Activated T-cell treated with anti-CD3 and anti-CD28 coated beads for 24 hours (primary cell): ENCODE measurements around the gene ACTR1A.
"Not testable (repeated sequence)": the region's sequence is repeated elsewhere in the genome, so short reads cannot be mapped to it uniquely, and the experiment has no call there.

ENCODE experiments used
- DNase-seq: peaks from one replicate; pipeline ENCODE4 v3.0.0-alpha.2; 2020; ENCODE audit warnings: low read depth

ACTR1A gene

DNA sequence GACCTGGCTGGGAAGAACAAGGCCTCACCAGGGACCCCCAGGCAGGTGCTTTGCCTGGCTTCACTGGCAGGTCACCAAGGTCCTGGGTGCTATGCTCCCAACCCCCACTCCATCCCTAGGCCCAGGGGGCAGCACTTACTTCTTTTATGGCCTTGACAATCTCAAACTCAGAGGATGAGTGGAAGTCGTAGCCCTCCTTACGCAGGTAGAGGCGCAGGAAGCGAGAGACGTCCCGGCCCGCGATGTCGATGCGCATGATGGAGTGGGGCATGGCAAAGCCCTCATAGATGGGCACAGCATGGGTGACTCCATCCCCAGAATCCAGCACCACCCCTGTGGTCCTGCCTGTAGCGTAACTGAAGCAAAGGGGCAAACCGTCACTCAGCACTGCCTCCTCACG, 18.5 kb downstream of the ACTR1A start:
- no peak for DNase-seq

DNA sequence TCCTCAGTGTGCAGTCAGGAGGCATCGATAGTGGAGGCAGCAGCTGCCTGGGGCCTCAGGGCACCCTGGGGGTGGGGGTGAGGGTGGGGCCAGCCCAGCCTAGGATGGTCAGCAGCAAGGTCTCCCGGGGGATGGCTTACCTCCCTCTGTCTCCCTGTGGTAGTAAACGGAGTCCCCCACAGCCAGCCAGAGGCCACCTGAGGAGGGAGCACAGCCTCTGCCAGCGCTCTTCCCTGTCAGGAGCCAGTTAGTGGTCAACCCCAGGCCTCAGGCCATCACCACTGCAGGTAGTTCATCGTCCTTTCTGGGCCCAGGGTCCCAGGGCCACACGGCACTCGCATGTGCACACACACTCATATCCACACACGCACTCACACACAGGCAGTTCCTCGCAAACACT, 22.1 kb downstream of the ACTR1A start:
- no peak for DNase-seq

DNA sequence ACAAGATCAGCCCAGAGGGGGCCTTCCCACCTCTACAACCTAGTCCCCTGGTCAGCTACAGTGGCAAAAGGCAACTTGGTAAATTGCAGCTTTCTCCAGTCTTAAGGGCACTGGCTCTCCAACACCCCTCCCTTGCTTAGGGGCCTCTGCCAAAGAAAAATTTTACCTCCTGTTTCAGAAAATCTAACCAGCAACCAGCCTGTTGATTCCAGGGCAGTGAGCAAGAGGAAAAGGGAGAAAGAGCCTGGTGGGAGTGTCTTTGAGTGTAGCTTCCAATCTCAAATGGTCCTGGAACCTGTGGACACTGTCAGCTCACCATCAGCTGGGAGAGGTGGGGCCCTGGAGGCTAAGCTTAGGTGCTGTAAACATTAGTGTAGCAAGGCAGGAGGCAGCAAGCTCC, 22.9 kb downstream of the ACTR1A start:
- DNase-seq = no peak

DNA sequence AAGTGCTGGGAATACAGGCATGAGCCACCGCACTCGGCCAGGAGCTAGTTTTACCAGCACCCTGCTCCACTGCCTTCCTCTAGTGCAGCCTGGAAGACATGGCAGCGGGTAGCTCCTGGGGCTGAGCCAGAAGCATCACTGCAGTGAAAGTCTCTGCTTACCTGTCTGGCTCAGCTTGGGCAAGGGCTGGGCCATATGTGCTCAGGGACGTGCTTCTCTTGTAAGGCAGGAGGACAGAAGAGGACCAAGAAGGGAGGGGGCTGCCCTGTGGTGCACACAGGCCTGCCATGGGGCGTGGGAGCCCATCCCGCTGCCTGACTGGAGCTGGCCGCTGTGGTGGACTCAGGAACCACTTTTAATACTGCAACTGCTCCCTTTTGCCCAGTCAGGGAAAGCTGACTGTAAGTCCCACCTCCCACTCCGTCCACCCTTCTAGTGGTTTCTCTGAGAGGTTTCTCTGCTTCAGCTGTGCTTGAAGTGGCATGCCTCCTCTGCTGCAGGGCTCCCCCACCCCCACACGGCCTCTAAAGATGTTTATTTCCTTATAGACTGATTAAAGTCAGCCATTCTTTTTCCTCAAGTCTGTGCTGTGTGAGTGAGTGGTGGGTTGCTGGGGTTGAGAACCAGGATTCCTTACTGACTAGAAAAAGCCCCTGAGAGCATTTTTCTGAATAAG, 25.9 kb downstream of the ACTR1A start:
- no peak for DNase-seq

DNA sequence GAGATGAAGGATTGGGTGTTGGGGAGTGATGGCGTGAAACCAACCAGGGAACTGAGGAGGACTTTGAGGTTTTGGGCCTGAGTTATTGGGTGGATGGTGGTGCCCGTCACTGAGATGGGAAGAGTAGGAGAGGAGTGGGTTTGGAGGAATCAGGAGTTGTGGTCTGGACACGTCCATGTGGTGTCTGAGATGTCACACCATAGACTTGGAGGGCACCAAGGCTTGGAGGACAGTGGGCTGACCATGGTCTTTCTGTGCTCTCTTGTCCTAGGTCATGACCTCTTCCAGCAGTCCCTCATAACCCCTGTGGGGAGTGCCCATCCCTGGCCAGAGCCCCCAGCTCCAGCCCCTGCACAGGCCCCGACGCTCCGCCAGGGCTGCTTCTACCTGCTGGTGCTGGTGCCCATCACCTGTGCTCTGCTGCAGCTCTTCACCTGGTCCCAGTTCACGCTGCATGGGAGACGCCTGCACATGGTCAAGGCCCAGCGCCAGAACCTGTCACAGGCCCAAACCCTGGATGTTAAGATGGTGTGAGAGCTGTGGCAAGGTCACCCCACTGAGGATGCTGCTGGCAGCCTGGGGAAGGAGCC, 27.0 kb downstream of the ACTR1A start:
- DNase-seq = no peak

DNA sequence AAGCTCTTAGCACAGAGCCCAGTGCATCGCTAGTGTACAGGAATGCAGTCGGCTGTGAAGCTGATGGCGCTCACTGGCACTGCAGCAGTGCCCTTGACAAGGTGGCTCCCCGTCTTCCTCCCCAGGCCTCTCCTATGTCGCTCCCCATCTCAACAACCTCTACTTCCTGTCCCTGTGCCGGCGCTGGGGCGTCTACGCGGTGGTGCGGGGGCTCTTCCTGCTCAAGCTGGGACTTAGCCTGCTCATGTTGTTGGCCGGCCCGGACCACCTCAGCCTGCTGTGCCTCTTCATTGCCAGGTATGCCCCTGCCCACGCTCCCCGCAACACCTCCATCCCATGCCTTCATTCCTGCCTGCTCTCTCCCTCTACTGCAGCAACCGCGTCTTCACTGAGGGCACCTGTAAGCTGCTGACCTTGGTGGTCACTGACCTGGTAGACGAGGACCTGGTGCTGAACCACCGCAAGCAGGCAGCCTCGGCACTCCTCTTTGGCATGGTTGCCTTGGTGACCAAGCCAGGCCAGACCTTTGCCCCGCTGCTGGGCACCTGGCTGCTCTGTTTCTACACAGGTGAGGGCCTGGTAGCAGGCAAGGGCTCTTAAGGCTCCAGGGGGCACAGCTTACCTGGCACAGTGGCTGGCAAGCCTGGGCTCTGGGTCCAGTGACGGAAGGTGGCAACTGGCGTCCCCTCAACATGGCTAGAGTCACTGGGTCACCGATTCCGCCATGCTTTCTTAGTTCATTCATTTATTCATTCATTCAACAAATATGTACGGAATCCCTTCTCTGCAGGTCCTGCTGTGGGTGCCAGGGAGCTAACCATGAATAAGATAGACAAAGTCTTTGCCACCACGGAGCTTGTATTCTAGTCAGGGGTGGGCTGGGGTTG, 28.8 kb downstream of the ACTR1A start:
- DNase-seq = no peak

DNA sequence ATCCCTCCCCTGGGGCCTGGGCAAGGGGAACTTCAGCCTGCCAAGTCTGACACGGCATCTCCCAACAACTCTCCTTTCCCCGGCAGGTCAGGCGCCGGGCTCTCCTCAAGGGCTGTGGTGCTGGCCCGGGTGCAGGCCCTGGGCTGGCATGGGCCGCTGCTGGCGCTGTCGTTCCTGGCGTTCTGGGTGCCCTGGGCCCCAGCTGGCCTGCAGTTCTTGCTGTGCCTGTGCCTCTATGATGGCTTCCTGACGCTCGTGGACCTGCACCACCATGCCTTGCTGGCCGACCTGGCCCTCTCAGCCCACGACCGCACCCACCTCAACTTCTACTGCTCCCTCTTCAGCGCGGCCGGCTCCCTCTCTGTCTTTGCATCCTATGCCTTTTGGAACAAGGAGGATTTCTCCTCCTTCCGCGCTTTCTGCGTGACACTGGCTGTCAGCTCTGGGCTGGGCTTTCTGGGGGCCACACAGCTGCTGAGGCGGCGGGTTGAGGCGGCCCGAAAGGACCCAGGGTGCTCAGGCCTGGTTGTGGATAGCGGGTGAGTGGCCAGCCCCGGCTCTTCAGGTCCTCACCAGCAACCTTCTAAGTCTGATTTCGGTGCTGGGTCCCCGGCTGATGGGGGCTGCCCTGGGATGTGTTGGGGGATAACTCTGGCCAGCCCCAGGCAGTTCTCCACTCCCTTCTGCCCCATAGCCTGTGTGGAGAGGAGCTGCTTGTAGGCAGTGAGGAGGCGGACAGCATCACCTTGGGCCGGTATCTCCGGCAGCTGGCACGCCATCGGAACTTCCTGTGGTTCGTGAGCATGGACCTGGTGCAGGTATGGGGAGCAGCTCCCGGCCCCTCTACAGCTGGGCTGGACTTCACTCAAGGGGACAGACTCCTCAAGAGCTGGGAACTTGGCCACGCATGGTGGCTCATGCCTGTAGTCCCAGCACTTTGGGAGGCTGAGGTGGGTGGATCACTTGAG, 31.6 kb downstream of the ACTR1A start:
- DNase-seq = no peak

DNA sequence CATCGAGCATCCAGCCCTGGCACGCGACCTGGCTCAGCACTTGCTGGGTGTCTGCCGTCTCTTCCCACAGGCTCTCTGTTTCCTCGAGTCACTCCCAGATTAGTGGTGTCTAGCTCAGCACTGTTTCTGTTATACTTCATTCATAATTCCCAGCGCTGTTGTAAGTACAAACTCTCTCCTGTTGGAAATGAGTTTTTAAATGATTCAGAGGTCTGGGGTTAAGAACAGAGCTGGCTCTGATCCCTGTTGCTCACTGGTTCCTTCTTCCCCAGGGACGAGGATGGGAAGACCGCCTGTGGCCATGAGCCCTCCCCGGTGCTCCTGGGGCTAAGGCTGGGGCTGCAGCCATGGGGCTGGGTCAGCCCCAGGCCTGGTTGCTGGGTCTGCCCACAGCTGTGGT, 33.8 kb downstream of the ACTR1A start:
- no peak for DNase-seq

DNA sequence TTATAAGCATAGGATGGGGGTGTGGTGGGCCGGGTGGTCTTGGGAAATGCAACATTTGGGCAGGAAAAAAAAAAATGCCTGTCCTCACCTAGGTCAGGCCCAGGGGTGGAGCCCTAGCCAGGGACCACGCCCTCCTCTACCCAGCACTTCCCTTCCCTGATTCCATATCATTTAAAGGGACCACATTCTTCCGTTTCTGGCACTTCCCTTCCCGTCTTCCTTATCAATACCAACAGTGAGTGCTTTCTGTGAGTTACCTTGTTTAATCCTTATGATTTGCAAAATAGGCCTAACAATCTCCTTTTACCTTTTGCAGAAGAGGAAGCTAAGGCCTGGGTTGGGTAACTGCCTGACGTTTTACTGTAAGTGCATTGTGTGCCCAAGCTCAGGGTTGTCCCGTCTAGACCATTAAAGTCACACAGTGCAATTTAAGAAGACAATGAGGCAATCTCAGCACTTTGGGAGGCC, 34.5 kb downstream of the ACTR1A start:
- no peak for DNase-seq

DNA sequence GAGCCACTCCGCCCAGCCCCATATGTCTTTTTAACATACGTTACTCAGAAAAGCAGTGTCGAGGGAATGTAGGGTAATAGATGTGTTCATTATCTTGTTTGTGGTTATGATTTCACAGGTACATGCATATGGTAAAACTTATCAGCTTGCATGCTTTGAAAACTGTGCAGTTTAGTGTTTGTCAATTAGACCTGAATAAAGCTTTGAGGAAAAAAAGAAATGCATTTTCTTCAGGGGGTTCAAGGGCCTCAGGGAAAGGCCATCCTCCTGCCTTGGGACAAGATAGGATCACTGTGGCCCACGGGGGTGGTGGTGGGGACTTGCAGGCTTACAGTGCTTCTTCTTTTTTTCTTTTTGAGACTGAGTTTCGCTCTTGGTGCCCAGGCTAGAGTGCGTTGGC, 35.2 kb downstream of the ACTR1A start:
- no peak for DNase-seq

DNA sequence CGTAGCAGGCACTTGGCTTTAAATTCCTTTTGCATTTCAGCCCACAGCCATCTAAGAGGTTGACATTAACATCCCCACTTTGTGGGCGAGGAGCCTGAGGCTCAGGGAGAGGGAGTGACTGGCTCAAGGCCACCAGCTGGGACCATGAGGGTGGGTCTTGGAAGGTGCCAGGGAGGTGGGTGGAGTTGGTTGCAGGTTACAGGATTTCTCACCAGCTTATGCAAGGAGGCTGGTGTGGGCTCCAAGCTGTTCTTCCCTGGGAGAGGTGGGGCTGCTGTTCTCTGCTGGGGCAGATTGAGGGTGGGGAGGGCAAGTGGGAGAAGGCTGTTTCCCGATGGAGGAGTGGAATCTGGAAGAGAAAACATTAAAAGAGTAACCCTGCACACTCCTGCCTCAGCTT, 37.0 kb downstream of the ACTR1A start:
- DNase-seq = no peak

DNA sequence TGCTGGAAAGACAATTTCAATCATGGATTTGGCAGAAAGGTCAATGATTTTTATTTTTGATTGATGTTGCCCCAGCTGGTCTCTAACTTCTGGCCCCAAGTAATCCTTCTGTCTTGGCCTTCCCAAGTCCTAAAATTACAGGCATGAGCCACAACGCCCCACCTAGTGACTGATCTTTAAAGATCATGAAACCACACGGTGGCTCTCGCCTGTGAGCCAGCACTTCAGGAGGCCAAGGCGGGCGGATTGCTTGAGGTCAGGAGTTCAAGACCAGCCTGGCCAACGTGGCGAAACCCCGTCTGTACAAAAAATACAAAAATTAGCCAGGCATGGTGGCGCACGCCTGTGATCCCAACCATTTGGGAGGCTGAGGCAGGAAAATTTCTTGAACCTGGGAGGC, 38.5 kb downstream of the ACTR1A start:
- no peak for DNase-seq

DNA sequence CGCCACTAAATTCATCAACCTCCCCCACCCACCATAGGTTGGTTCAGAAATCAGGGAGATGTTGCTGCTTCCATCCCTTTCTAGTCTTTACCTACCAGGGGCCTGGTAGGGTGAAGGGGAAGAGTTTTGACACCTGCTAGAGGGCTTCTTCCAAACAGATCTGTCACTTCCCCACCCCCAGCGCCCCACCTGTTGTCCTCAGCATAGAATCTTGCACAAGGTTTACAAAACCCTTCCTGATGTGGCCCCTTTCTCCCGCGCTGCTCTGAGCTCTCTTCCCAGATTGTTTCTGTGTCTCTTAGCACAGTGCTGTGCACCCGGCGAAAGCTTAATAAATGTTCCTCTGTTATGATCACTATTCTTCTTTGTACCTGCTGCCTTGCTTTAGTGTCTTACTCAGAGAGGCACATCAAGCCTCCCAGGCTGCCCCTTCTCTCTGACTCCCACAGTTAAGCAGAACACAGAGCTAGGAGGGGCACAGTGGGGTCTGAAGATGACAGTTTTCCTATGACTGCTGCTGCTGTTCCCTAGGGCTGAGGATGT, 39.9 kb downstream of the ACTR1A start:
- no peak for DNase-seq

DNA sequence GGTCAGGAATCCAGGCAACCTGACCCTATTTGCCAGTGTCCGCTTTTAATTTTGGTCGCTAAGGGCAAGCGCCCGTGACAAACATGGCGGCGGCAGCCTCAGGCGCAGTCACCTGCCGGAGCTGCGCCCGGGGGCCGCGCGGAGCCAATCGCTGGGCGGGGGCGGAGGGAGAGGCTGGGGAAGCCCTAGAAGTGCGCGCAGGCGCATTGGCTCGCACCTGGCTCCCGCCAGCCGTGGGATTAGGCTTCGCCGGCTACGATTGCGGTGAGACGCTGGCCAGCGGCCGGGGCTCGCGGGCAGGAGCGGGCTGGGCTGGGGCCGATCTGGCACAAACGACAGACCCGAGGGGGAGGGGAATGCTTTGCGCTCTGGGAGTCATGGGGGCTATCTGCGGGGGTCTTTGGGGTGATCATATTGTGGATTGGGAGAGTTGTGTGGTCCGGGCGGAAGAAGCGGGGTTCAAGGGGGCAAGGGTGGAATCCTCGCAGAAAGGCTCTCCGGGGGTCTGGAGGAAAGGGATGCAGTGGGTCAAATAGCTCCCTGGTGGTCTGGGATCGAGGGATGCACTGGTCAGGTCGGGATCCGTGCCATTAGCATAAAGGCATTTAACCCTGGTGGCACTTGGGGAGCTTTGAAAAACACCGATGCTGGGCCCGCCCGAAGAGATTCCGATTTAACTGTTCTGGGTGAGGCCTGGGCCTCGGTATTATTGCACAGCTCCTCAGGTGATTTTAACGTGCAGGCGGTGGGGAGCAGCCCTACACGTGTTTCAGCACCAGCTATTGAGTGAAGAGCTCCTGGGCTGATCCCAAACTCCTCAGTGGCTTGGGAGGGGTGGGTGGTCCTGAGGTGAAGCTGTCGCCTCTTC, 41.1 kb downstream of the ACTR1A start:
- DNase-seq = peak; percentile 87

DNA sequence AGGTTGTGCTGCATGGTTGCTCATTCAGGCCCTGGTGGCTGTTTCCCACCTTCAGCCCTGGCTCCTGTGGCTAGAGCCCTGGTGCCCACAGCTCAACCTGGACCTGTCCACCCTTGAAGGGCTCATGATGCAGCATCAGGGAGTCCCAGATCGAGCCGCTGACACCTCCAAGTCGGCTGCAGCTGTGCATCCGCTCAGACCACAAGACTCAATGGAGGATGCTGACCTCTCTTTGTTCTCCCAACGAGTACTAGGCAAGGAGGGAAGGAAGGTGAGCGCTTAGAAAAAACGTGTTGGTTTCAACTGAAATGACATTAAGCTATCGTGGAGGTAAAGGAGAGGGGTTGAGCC, 41.7 kb downstream of the ACTR1A start:
- DNase-seq = no peak

DNA sequence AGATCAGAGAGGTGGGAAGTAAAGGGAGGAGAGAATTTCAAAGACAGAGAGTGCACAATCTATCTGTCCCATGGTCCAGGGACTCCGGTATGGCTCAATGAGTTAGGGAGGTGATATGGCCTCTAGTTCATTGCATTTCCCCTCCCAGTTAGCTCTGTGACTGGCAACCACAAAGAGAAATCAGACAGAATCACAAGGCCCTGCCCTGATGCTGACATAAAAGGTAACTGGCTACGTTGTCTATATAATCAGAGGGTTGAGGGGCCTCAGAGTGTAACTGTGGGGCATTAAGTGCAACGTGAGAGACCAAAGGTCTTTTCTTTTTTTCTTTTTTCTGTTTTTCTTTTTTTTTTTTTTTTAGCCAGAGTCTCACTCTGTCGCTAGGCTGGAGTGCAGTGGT, 43.9 kb downstream of the ACTR1A start:
- no peak for DNase-seq

DNA sequence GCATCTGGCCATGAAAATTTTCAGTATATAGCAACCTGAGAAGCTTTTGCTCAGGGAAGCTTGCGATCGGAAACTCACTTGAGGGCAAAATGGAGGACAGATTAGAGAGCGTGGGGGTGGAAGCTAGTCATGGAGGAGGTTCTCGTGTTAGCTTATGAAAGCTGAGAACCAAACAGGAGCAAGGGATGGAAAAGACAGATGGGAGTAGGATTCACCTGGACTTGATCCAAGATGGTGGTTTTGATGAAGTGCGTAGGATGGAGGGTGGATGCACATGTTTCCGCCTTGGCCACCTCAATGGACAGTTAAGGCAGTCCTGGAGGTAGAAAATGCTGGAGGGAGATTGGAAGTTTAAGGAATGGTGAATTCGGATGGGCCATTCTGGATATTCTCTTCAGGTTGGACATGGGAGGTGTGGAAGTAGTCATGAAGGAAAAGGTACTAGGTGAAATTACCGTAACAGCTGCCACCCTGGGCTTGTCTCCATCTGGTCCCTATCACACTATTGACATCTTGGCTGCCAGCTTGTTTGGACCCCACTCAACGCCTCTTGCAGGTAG, 44.8 kb downstream of the ACTR1A start:
- no peak for DNase-seq

DNA sequence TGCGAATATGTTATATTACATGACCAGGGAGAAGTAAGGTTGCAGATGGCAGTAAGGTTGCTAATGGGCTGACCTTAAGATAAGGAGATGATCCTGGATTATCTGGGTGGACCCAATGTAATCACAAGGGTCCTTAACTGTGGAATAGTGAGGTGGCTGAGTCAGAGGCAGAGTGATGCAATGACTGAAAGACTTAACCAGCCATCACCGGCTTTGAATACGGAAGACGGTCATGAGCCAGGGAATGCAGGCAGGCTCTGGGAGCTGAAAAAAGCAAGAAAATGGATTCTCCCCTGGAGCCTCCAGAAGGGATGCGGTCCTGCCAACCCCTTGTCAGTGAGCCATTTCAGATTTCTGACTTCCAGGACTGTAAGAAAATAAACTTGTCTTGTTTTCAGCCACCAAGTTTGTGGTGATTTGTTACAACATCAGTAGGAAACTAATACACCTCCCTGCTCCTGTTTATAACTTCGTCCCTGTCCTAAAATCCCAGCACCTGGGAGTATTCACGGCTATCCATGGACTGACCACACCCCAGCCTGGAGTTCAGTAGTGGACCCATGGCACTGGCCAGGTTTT, 46.5 kb downstream of the ACTR1A start:
- no peak for DNase-seq

DNA sequence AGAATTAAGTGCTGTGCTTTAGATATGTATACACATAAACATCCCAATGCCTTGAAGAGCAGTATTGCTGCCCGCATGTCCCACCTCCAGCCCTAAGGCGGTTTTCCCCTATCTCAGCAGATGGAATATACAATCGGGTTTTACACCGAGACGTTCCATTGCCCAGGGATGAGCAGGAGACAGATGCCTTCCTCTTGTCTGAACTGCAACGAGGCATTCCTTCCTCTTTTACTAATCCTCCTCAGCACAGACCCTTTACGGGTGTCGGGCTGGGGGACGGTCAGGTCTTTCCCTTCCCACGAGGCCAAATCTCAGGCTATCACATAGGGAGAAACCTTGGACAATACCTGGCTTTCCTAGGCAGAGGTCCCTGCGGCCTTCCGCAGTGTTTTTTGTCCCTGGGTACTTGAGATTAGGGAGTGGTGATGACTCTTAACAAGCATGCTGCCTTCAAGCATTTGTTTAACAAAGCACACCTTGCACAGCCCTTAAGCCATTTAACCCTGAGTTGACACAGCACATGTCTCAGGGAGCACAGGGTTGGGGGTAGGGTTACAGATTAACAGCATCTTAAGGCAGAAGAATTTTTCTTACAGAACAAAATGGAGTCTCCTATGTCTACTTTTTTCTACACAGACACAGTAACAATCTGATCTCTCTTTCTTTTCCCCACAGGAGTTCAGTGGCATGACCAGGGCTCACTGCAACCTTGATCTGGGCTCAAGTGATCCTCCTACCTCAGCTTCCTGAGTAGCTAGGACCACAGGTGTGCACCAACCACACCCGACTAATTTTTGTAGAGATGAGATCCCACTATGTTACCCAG, 47.6 kb downstream of the ACTR1A start:
- not testable (repeated sequence) for DNase-seq
